ENCODE data around the gene ALG13.
"Not testable (repeated sequence)": the region's sequence is repeated elsewhere in the genome, so short reads cannot be mapped to it uniquely, and the experiment has no call there.

Gene ALG13

DNA sequence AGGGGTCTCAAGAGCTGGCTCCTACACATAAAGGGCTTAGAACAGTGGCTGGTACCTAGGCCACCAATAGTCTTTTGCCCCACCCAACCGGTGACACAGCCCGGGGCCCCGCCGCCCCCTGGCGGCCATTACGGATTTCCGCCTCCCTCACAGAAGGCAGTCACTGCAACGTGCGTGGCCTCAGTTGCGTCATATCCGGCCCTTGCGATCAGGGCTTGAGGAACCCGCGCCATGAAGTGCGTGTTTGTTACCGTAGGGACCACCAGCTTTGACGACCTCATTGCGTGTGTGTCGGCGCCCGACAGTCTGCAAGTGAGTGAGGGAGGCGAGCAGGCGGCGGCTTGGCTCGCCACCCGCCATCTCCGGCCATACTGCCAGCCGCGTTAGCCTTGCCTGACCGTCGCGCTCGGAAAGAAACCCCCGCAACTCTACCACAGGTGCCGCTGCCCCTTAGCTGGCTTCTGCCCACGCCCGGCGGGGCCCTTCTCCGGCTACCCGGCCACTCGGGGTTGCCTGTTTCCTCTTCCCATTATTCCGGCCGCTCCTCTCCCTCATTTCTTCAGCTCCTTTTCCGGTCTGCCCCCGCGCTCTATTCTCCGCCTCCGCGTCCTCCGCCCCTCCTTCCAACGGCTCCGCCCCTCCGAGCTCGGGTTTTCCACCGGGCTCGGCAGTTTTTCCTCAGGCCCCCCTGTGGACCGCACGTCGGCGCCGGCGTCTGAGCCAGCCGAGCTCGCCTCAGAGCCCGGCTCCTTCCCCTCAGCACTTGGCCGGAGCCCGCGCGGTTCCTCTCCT, at the start of gene ALG13:
Gene ALG13 (plus strand): TSS at position 183 of the 792 bp plus-strand sequence. CDS start 49 bp downstream, at position 232.
- peak; percentile 73 for DNase-seq

- no peak for DNase-seq
These were observed 45.9 kb upstream of the ALG13 start for GRCh38 chrX:111634823-111635729.

GRCh38 chrX:111641969-111642368, 39.0 kb upstream of the ALG13 start:
- no peak for DNase-seq

DNA sequence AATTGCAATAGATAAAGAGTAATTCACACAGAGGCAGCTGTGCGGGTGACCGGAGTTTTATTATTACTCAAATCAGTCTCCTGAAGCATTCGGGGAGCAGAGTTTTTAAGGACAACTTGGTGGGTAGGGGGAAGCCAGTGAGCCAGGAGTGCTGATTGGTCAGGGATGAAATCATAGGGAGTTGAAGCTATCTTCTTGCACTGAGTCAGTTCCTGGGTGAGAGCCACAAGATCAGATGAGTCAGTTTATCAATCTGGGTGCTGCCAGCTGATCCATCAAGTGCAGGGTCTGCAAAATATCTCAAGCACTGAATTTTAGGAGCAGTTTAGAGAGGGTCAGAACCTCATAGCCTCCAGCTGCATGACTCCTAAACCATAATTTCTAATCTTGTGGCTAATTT, 35.8 kb upstream of the ALG13 start:
- not testable (repeated sequence) for DNase-seq

DNA sequence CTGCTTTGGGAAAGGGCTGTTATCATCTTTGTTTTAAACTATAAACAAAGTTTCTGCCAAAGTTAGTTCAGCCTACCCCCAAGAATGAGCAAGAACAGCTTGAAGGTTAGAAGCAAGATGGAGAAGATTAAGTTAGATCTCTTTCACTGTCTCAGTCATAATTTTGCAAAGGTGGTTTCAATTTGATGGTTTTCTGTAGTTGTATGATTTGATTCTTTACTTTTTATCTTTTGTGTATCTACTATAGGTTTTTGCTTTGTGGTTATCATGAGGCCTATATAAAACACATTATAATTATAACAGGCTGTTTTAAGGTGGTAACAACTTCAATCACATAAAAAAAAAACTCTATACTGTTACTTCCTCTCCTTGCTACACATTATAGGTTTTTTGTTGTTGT, 35.4 kb upstream of the ALG13 start:
- DNase-seq = no peak

- DNase-seq = no peak
These were observed 34.5 kb upstream of the ALG13 start for GRCh38 chrX:111646515-111646914.

DNA sequence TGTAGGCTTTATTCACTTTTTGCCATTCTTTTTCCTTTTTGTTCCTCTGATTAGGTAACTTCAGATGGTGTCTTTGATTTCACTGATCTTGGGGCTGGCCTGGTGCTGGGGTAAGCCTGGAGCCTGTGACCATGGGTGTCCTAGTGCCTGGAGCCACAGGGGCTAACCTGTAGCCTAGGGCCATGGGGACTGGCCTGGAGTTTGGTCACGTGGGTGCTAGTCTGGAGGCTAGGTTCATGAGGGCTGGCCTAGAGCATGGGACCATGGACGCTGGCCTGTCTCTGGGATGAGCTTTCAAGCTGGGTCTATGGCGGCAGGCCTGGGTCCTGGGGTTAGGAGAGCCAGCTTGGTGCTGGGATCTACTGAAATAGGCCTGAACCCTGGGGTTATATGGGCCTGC, 32.2 kb upstream of the ALG13 start:
- no peak for DNase-seq

DNA sequence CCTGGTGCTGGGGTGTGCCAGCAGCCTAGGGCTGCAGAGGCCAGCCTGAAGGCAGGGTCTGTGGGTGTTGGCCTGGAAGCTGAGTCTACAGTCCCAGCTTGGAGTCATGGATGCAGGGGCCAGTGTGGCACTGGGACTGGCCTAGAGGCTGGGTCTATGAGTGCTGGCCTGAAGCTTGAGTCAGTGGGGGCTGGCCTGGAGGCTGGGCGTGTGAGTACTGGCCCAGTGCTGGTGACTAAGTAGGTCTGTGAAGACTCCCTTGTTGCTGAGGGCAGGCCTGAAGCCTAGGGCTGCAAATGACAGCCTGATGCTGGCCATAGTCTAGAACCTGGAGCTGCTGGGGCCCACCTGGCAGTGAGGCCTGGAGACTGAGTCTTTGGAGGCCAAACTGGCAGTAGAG, 31.3 kb upstream of the ALG13 start:
- no peak for DNase-seq

DNA sequence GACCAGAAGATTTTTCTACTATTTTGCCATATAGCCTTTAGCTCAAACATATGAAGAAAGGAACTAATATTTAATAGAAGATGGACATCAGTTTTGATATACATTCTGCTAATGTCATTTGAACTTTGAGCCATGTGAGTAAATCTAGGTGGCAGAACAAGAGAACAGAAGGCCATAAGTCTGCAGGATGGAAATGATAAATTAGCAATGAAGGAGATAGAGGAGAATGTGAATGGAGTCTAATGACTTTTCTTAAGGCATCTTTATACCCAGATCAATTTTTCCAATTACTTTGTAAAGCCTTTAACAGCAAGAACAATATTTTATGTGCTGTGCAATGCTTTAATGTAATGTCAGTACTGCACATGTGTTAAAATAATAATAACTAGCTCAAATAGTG, 30.1 kb upstream of the ALG13 start:
- no peak for DNase-seq

DNA sequence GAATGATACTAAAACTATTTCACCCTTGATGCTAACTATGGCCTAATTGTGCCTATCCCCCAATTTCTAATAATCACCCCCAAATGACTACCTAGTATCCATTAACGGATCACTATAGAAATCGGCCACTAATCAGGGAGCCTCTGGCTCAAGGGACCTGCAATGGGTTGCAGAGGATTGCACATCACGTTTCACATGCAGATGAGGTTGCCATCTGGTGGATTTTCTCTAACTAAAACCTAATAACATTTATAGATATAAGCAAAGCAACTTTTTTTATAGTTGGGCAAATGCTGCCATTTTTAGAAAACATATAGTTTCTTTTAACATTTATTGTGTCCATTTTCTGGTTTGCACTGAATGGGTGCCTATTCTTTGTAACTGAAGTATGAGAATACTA, 28.3 kb upstream of the ALG13 start:
- peak; percentile 3 for DNase-seq

GRCh38 chrX:111661241-111661640, 19.7 kb upstream of the ALG13 start:
- no peak for DNase-seq

- DNase-seq = no peak
These were observed 18.7 kb upstream of the ALG13 start for GRCh38 chrX:111662292-111662691.

- DNase-seq = no peak
These were observed 9.3 kb upstream of the ALG13 start for GRCh38 chrX:111671668-111672067.

- DNase-seq = no peak
These were observed 6.3 kb downstream of the ALG13 start for GRCh38 chrX:111687305-111687704.

- no peak for DNase-seq
These were observed 14.4 kb downstream of the ALG13 start for GRCh38 chrX:111695297-111695880.

DNA sequence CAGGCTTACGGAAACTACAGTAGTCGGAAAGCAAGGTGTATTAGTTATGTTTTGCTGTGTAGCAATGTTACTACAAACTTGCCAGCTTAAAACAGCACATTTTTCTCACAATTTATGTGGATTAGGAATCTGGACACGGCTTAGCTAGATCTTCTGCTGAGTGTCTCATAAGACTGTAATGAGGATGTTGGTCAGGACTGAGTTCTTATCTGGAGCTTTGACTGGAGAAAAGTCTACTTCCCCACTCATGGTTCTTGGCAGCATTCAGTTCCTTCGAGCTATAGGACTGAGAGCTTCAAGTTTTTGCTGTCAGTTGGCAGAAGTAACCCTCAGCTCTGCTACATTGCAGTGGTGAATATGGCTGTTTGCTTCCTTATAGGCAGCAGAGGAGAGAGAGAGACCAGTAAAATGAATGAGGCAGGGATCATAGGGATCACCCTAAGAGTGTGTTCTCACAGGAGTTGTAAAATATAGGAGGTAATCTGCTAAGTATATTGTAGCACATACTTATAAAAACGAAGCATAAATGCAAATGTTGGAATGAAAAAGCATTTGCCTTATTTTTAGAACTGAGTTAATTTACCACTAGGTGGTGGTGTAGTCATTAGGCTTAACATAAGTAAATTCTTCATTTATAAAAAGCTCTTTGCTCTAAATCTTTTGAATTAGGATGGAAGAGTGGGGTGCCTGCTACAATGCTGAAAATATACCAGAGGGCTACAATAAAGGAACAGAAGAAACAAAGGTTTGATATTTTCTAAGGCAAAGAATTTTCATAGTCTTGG, 38.6 kb downstream of the ALG13 start:
- DNase-seq = no peak

GRCh38 chrX:111728096-111728495, 47.1 kb downstream of the ALG13 start:
- DNase-seq = no peak

- no peak for DNase-seq
These were observed 50.4 kb downstream of the ALG13 start for GRCh38 chrX:111731351-111731750.

GRCh38 chrX:111736571-111736970, 55.6 kb downstream of the ALG13 start:
- DNase-seq = no peak

DNA sequence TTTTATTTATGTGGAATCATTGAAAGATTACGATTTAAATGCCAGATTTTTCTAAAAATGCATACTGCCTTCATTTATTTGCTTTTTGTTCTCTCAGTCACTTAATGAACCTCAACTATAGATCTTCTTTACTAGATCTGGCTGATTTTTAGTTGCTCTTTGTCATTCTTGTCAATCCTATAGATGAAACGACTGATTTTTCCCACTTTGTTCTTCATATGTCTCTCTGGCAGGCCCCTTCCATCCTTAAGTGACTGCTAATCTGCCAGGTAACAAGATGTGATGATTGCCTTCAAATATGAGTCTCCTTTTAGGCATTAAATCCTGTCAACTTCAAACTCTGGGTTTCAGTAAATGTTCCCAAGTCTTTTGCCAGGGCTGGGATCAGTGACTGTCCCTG, 61.0 kb downstream of the ALG13 start:
- no peak for DNase-seq

- DNase-seq = no peak
These were observed 62.3 kb downstream of the ALG13 start for GRCh38 chrX:111743316-111743715.

- DNase-seq = no peak
These were observed 75.5 kb downstream of the ALG13 start for GRCh38 chrX:111756486-111756885.

- DNase-seq = no peak
These were observed 78.7 kb downstream of the ALG13 start for GRCh38 chrX:111759686-111760085.

Data from NCI-H1436 treated with DMSO at 0.1 percent for 48 hours (cell line).